Pancreas (tissue), 10 donors: ENCODE measurements around the gene CYP27B1. TPM values are rescaled to one million over a fixed set of nuclear protein-coding genes. Genes with fewer than 3 reads are reported as not detected.
"Not testable (repeated sequence)": the region's sequence is repeated elsewhere in the genome, so short reads cannot be mapped to it uniquely, and the experiment has no call there.

Experiments
- ATAC-seq, 4 donors: fragments of 200-7000 bp; cut with Tn5 transposase; one replicate each; pipeline versions ENCODE4 v1.8.0 to v1.9.1; 2020; ENCODE audit warnings: mild to moderate bottlenecking in 4 of 4, moderate library complexity in 4 of 4
- DNase-seq, 6 donors: peaks; one replicate each; pipeline ENCODE4 v3.0.0-alpha.2; 2020
- FAIRE-seq: peaks from 2 replicates; lab custom pipeline; 2012; peaks lifted over from hg19 to GRCh38; lab: Jason Lieb, UNC
- H3K27ac ChIP-seq, 4 donors: fragments of 200-600 bp; sonication (generic); 1 replicate in 3 of 4; 2 replicates in 1 of 4; pipeline versions ENCODE4 v1.5.0 to v1.8.0; 2020
- H3K27me3 ChIP-seq, 4 donors: fragments of 200-600 bp; one replicate each; pipeline ENCODE4 v1.8.0; 2021
- H3K36me3 ChIP-seq, 3 donors: fragments of 200-600 bp; sonication (generic) in 1 of 3; one replicate each; pipeline versions ENCODE4 v1.5.0 to v1.8.0; 2020 to 2021
- H3K4me1 ChIP-seq, 3 donors: fragments of 200-600 bp; one replicate each; pipeline ENCODE4 v1.8.0; 2021
- H3K4me3 ChIP-seq, 4 donors: fragments of 200-600 bp; sonication (generic) in 2 of 4; one replicate each; pipeline versions ENCODE4 v1.5.0 to v1.8.0; 2020 to 2021
- H3K9me3 ChIP-seq, 4 donors: fragments of 200-600 bp; one replicate each; pipeline ENCODE4 v1.8.0; 2021
- WGBS, 2 donors: extraction: QIAGEN DNeasy Blood & Tissue Kit; methylation state at CpG; one replicate each; pipeline ENCODE4 v1.1.7; 2013; 5-methylcytosine and 5-hydroxymethylcytosine counted together
- intact Hi-C, 3 donors: fragments of 100-400 bp; cut with DNase I; formaldehyde crosslinking; loops; one replicate each; pipeline versions ENCODE4 v1.11.1 to v1.14.2; 2022
- polyA plus RNA-seq, 2 donors: library from polyadenylated mRNA; stranded (reverse); fragments of 200-250 nt; gene quantifications; one replicate each; pipeline ENCODE4 v1.2.3, GENCODE V29; 2013
- total RNA-seq, 6 donors: library from RNA; stranded (reverse); fragmentation: NEBNext Ultra II Directional in 4 of 6; extraction: Animal tissue kit (Norgen Biotek cat#: 25700) in 4 of 6; gene quantifications; one replicate each; pipeline versions ENCODE4 v1.2.1 to v1.2.4, GENCODE V29; 2021 to 2023
- TF ChIP-seq, protein P1 (sequence below), 4 donors: fragments of 200-600 bp; sonication (generic) in 3 of 4; IDR thresholded peaks; one replicate each; pipeline versions ENCODE4 v1.5.0 to v1.8.0; 2021; ENCODE audit warnings: antibody characterized with exemption in 4 of 4
- donor health status: healthy with polysubstance abuse.
- donor health status: DM: no; HTN: no; CAD: no; lungs with moderate emphysema.
- donor health status: DM: no; HTN: no; CAD: no.
- donor health status: control.
- donor health status: control.
- donor health status: Bipolar disorder and iron deficiency.
- donor health status: DM: yes; HTN: yes; CAD: no.
- donor health status: DM: no; HTN: no; CAD: no.
- donor health status: DM: no; HTN: no; CAD: no.
- donor health status: DM: yes; HTN: yes; CAD: no.

Gene CYP27B1
- total and polyA plus RNA-seq, 8 donors, result 1.6 to 5.8 (median 3.5) TPM

DNA sequence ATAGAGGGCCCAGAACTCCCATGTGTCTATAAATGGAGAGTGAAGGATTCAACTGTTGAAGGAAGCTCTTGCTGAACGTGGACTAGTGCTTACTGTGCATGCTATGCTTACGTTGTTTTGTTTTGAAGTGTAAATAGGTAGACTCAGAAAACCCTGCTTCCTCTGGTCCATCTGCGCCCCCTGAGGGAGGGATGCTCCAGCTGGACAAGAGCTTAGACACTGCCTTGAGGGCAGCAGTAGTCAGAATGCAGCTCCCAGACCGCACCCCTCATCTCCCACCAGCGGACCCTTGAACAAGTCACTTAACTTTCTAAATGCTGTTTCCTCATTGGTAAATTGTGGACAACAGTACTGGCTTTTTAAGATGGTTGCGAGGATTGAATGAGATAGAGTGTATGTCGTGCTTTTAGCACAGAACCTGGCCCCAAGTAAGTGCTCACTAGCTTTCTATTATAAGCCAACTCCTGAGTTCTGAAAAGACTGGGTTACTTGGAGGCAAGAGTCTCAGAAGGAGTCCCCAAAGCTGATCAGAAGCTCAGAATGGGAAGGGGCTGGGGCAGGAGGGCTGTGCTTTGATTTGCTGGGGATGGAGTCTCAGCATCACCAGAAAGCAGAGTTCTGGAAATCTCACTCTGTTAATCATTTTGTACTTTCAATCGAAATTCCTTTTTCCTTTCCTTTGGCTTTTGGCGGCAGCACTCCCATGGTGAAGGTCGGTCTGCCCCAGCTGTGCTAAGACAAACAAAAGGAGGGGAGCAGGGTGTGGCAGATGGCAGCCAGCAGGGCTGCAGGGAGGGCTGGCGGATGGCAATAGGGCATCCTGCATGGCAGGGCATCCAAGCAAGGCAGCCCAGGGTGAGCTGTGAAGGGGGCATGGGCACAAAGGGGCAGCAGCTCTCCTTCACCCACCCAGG, 43.9 kb downstream of the CYP27B1 start:
- TF ChIP-seq, protein P1, sequence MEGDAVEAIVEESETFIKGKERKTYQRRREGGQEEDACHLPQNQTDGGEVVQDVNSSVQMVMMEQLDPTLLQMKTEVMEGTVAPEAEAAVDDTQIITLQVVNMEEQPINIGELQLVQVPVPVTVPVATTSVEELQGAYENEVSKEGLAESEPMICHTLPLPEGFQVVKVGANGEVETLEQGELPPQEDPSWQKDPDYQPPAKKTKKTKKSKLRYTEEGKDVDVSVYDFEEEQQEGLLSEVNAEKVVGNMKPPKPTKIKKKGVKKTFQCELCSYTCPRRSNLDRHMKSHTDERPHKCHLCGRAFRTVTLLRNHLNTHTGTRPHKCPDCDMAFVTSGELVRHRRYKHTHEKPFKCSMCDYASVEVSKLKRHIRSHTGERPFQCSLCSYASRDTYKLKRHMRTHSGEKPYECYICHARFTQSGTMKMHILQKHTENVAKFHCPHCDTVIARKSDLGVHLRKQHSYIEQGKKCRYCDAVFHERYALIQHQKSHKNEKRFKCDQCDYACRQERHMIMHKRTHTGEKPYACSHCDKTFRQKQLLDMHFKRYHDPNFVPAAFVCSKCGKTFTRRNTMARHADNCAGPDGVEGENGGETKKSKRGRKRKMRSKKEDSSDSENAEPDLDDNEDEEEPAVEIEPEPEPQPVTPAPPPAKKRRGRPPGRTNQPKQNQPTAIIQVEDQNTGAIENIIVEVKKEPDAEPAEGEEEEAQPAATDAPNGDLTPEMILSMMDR (IDR thresholded peaks at IDR 0.05), result no peak
- no peaks in the 10 kb centered on the region for H3K27me3 ChIP-seq
- 44 to 48% methylated on average over 11 of the region's 11 CpGs for WGBS, 2 donors
- DNase-seq (no peak), FAIRE-seq (no peak), ATAC-seq (no peak)
- no peak overlapping the region for H3K27ac ChIP-seq
- H3K36me3 ChIP-seq, result peaks cover 10 to 28% (median 19%) of the 10 kb centered on the region in 3 donors
- no peaks in the 10 kb centered on the region for H3K9me3 ChIP-seq
- intact Hi-C loops, result no loop called here
- no peak overlapping the region for H3K4me3 ChIP-seq
- no peaks in the 10 kb centered on the region for H3K4me1 ChIP-seq

DNA sequence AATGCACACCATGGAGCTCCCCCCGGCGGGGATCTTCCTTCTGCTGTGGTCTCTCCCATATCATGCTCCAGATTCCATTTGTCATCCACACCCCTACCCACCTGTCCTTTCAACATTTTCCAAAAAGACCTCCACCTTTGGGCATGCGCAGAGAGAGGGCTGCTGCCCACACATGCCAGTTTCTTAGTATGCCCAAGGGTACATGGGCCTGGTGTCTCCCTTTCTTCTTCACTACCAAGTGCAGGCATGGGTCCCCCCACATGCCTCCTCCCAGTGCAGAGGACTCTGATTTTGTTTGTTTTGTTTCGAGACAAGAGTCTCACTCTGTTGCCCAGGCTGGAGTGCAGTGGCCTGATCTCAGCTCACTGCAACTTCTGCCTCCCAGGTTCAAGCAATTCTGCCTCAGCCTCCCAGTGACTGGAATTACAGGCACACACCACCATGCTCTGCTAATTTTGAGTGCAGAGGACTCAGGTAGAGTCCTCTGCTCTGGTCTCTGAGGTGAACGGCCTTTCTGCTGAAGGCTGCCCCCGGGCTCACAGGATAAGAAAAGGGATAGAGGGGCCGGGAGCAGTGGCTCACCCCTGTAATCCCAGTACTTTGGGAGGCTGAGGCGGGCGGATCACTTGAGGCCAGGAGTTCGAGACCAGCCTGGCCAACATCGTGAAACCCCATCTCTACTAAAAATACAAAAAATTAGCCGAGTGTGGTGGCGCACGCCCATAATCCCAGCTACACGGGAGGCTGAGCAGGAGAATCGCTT, 44.9 kb downstream of the CYP27B1 start:
- FAIRE-seq, intact Hi-C loops, H3K27me3 ChIP-seq, H3K4me1 ChIP-seq, H3K4me3 ChIP-seq, ATAC-seq, H3K27ac ChIP-seq, DNase-seq, H3K9me3 ChIP-seq: not testable (repeated sequence)
- peaks cover 10 to 35% (median 26%) of the 10 kb centered on the region in 3 donors for H3K36me3 ChIP-seq
- WGBS, 2 donors, result 92 to 97% methylated on average over 16 of the region's 16 CpGs

DNA sequence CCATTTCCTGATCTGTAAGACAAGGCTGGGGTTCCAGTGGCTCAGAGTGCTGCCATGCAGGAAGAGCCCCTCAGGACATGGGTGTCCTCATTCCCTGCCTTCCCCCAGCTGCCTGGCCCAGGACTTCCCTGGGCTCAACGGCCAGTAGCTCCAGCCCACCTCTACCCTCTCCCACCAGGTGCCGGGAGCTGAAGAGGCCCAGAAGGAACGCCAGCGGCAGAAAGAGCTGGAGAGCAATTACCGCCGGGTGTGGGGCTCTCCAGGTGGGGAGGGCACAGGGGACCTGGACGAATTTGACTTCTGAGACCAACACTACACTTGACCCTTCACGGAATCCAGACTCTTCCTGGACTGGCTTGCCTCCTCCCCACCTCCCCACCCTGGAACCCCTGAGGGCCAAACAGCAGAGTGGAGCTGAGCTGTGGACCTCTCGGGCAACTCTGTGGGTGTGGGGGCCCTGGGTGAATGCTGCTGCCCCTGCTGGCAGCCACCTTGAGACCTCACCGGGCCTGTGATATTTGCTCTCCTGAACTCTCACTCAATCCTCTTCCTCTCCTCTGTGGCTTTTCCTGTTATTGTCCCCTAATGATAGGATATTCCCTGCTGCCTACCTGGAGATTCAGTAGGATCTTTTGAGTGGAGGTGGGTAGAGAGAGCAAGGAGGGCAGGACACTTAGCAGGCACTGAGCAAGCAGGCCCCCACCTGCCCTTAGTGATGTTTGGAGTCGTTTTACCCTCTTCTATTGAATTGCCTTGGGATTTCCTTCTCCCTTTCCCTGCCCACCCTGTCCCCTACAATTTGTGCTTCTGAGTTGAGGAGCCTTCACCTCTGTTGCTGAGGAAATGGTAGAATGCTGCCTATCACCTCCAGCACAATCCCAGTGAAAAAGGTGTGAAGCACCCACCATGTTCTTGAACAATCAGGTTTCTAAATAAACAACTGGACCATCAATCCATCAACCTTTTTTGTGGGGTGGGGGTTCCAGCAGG, 46.0 kb downstream of the CYP27B1 start:
- Histone ChIP-seq H3K9me3 (no peaks in the 10 kb centered on the region), H3K4me3 (no peak overlapping the region), H3K4me1 (no peaks in the 10 kb centered on the region), H3K27me3 (no peaks in the 10 kb centered on the region), H3K36me3 (peaks cover 14 to 46% (median 28%) of the 10 kb centered on the region in 3 donors), H3K27ac (no peak overlapping the region)
- DNase-seq, result no peak
- TF ChIP-seq, protein P1 (IDR thresholded peaks at IDR 0.05), result no peak
- 81 to 87% methylated on average over 11 of the region's 11 CpGs for WGBS, 2 donors
- no peak for FAIRE-seq
- no peak for ATAC-seq
- intact Hi-C loops, result no loop called here

DNA sequence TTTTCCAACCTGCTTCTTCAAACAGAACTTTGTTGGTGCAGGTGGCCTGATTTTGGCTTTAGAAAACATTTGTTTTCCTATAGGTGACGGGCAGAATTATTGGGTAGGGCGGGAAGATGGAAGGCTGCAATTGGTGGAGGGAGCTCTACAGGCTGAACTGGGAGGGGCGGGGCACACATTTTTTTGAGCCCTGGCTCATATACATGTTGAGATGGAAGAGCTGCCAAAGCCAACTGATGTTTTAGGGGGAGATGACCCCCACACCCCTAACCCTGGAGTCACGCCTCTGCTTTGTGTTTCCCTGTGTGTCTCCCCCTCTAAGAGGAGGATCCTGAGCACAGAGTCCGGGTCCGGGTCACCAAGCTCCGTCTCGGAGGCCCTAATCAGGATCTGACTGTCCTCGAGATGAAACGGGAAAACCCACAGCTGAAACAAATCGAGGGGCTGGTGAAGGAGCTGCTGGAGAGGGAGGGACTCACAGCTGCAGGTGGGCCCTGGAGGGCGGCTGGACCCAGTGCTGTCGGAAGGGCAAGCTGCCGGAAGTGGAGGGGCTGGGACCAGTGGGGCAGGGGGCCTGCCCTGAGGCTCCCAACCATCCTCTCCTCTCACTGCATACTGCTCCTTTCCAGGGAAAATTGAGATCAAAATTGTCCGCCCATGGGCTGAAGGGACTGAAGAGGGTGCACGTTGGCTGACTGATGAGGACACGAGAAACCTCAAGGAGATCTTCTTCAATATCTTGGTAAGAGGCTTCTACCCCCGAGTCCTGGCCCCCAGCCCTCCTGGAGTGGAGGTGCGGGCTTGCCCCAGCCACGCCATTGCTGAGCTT, 46.9 kb downstream of the CYP27B1 start:
- Histone ChIP-seq H3K27me3 (no peaks in the 10 kb centered on the region), H3K4me3 (no peak overlapping the region), H3K4me1 (no peaks in the 10 kb centered on the region), H3K36me3 (peaks cover 14 to 47% (median 28%) of the 10 kb centered on the region in 3 donors), H3K9me3 (no peaks in the 10 kb centered on the region), H3K27ac (no peak overlapping the region)
- no peak for DNase-seq
- TF ChIP-seq, protein P1 (IDR thresholded peaks at IDR 0.05), result no peak
- FAIRE-seq, result no peak
- WGBS, 2 donors, result 89 to 91% methylated on average over 20 of the region's 20 CpGs
- intact Hi-C loops, result no loop called here
- no peak for ATAC-seq
